SH-SY5Y (cell line): Measurements from ENCODE around the gene NKAIN2.

Experiments
- GATA2 ChIP-seq: IDR thresholded peaks from 2 replicates; pipeline ENCODE4 v1.6.1; 2011; ENCODE audit warnings: mild to moderate bottlenecking, low read depth, low read length
- GATA3 ChIP-seq: IDR thresholded peaks from 2 replicates; pipeline ENCODE4 v1.6.1; 2011; ENCODE audit warnings: low read depth, mild to moderate bottlenecking, low read length, moderate library complexity

DNA sequence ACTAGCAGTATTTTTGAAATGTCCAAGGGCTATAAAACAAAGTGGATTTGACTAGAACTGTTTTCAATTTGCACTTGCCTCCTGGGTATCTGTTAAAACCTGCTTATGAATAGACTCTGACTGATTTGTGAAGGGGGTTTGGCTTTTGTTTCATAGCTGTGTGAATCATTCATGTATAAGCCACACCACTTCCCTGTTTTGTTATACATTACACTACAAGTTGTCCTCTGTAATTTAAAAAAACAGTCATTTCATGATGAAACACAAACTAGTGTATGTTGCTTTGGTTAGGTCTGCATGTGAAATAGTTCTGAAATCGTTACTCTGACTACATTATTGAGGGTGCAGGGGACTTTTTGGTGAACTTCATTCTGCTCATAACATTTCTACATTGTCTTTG is 121.7 kb downstream of the NKAIN2 start:
- TF ChIP-seq GATA3 (no peak), GATA2 (no peak)
